Measurements from ENCODE around the gene TCF7L2.

TCF7L2 gene

GRCh38 chr10:113158183-113158582 lies 208.1 kb downstream of the TCF7L2 start:
- no peak for DNase-seq

- DNase-seq: no peak
These were observed 209.5 kb downstream of the TCF7L2 start for GRCh38 chr10:113159563-113159962.

GRCh38 chr10:113160641-113161040 lies 210.6 kb downstream of the TCF7L2 start:
- DNase-seq: no peak

GRCh38 chr10:113161066-113161465 lies 211.0 kb downstream of the TCF7L2 start:
- DNase-seq: no peak

GRCh38 chr10:113162960-113163359 lies 212.9 kb downstream of the TCF7L2 start:
- DNase-seq: no peak

GRCh38 chr10:113165673-113166072 lies 215.6 kb downstream of the TCF7L2 start:
- DNase-seq: no peak

- DNase-seq: no peak
These were observed 217.7 kb downstream of the TCF7L2 start for GRCh38 chr10:113167702-113168101.

- no peak for DNase-seq
These were observed 218.5 kb downstream of the TCF7L2 start for GRCh38 chr10:113168584-113168983.

- no peak for DNase-seq
These were observed 219.1 kb downstream of the TCF7L2 start for GRCh38 chr10:113169111-113169510.

- no peak for DNase-seq
These were observed 219.9 kb downstream of the TCF7L2 start for GRCh38 chr10:113169853-113170460.

GRCh38 chr10:113171662-113172061 lies 221.6 kb downstream of the TCF7L2 start:
- no peak for DNase-seq

- DNase-seq: no peak
These were observed 225.1 kb downstream of the TCF7L2 start for GRCh38 chr10:113175176-113175575.

GRCh38 chr10:113175756-113176651 lies 226.0 kb downstream of the TCF7L2 start:
- DNase-seq: no peak

- no peak for DNase-seq
These were observed 226.7 kb downstream of the TCF7L2 start for GRCh38 chr10:113176652-113177155.

- DNase-seq: peak; percentile 56
These were observed 227.3 kb downstream of the TCF7L2 start for GRCh38 chr10:113177156-113177935.

GRCh38 chr10:113177936-113178335 lies 227.9 kb downstream of the TCF7L2 start:
- no peak for DNase-seq

- no peak for DNase-seq
These were observed 228.7 kb downstream of the TCF7L2 start for GRCh38 chr10:113178771-113179170.

- DNase-seq: no peak
These were observed 229.2 kb downstream of the TCF7L2 start for GRCh38 chr10:113179265-113179664.

GRCh38 chr10:113179966-113180365 lies 229.9 kb downstream of the TCF7L2 start:
- no peak for DNase-seq

GRCh38 chr10:113180401-113181154 lies 230.5 kb downstream of the TCF7L2 start:
- DNase-seq: no peak

GRCh38 chr10:113182154-113182553 lies 232.1 kb downstream of the TCF7L2 start:
- DNase-seq: no peak

- no peak for DNase-seq
These were observed 233.5 kb downstream of the TCF7L2 start for GRCh38 chr10:113183573-113183972.

All from NCI-H1092 (cell line).